Nephron (organoid): ENCODE data around the gene KRT9.

Experiments
- H3K27ac Mint-ChIP-seq, 3 experiments: 2 replicates each; pipeline ENCODE4 v1.8.0; 2020; ENCODE audit warnings: mixed read lengths in 3 of 3, mild to moderate bottlenecking in 2 of 3, moderate library complexity in 1 of 3
- H3K27me3 Mint-ChIP-seq: 2 replicates; pipeline ENCODE4 v1.8.0; 2021; ENCODE audit warnings: low read depth, mild to moderate bottlenecking, moderate library complexity, mixed read lengths
- H3K36me3 Mint-ChIP-seq: 2 replicates; pipeline ENCODE4 v1.8.0; 2020; ENCODE audit warnings: low read depth, mixed read lengths
- H3K4me1 Mint-ChIP-seq: 2 replicates; pipeline ENCODE4 v1.8.0; 2020; ENCODE audit warnings: mixed read lengths
- H3K4me3 Mint-ChIP-seq, 3 experiments: 2 replicates each; pipeline ENCODE4 v1.8.0; 2020; ENCODE audit warnings: mild to moderate bottlenecking in 3 of 3, mixed read lengths in 3 of 3, moderate library complexity in 2 of 3
- H3K9me3 Mint-ChIP-seq: 2 replicates; pipeline ENCODE4 v1.8.0; 2020; ENCODE audit warnings: mixed read lengths
- CTCF ChIP-seq, 3 experiments: fragments of 200-600 bp; sonication (generic); IDR thresholded peaks; one replicate each; pipeline ENCODE4 v1.5.0; 2021; ENCODE audit warnings: antibody characterized with exemption in 3 of 3; ENCODE audit not compliant: unreplicated experiment in 3 of 3

KRT9 gene

GRCh38 chr17:41549596-41550039, 22.2 kb downstream of the KRT9 start:
- Mint-ChIP-seq H3K4me3 (peak overlapping the region; percentile 13 to 51 (median 50)), H3K27me3 (peaks cover 22% of the 10 kb centered on the region), H3K9me3 (no peaks in the 10 kb centered on the region), H3K4me1 (peaks cover 37% of the 10 kb centered on the region), H3K36me3 (no peaks in the 10 kb centered on the region), H3K27ac (peak overlapping the region; percentile 89 to 95 (median 93))
- no peak for TF ChIP-seq CTCF (IDR thresholded peaks at IDR 0.05; ENCODE audit: unreplicated experiment in 3 of 3)

GRCh38 chr17:41548844-41549595, 22.8 kb downstream of the KRT9 start:
- no peaks in the 10 kb centered on the region for H3K9me3 Mint-ChIP-seq
- peak overlapping the region; percentile 89 to 95 (median 93) for H3K27ac Mint-ChIP-seq
- peaks cover 37% of the 10 kb centered on the region for H3K4me1 Mint-ChIP-seq
- H3K27me3 Mint-ChIP-seq, result peaks cover 19% of the 10 kb centered on the region
- peak overlapping the region; percentile 13 to 51 (median 50) for H3K4me3 Mint-ChIP-seq
- H3K36me3 Mint-ChIP-seq, result no peaks in the 10 kb centered on the region
- TF ChIP-seq CTCF (IDR thresholded peaks at IDR 0.05; ENCODE audit: unreplicated experiment in 3 of 3), result peak; percentile 90 to 98 (median 94)

- H3K27me3 Mint-ChIP-seq, result peaks cover 14% of the 10 kb centered on the region
- no peaks in the 10 kb centered on the region for H3K36me3 Mint-ChIP-seq
- peaks cover 37% of the 10 kb centered on the region for H3K4me1 Mint-ChIP-seq
- H3K9me3 Mint-ChIP-seq, result no peaks in the 10 kb centered on the region
- H3K27ac Mint-ChIP-seq, result peak overlapping the region; percentile 89 to 95 (median 93)
- peak overlapping the region in 1 of 3 experiments; percentile 7 for H3K4me3 Mint-ChIP-seq
- no peak for TF ChIP-seq CTCF (IDR thresholded peaks at IDR 0.05; ENCODE audit: unreplicated experiment in 3 of 3)
Measured at GRCh38 chr17:41547921-41548843, 23.7 kb downstream of the KRT9 start.

GRCh38 chr17:41547378-41547841, 24.4 kb downstream of the KRT9 start:
- H3K36me3 Mint-ChIP-seq, result no peaks in the 10 kb centered on the region

GRCh38 chr17:41546819-41547218, 25.0 kb downstream of the KRT9 start:
- Mint-ChIP-seq H3K4me3 (no peak overlapping the region), H3K27me3 (peaks cover 6% of the 10 kb centered on the region), H3K4me1 (peaks cover 37% of the 10 kb centered on the region), H3K9me3 (no peaks in the 10 kb centered on the region), H3K36me3 (no peaks in the 10 kb centered on the region), H3K27ac (peak overlapping the region; percentile 76 to 95 (median 89))
- TF ChIP-seq CTCF (IDR thresholded peaks at IDR 0.05; ENCODE audit: unreplicated experiment in 3 of 3), result no peak

More at GRCh38 chr17:41547378-41547841, 24.4 kb downstream of the KRT9 start:
- Mint-ChIP-seq H3K4me3 (no peak overlapping the region), H3K9me3 (no peaks in the 10 kb centered on the region), H3K27ac (peak overlapping the region; percentile 76 to 95 (median 89)), H3K27me3 (peaks cover 9% of the 10 kb centered on the region), H3K4me1 (peaks cover 37% of the 10 kb centered on the region)
- TF ChIP-seq CTCF (IDR thresholded peaks at IDR 0.05; ENCODE audit: unreplicated experiment in 3 of 3), result no peak
